ENCODE measurements around the gene TACC2.
A peak's percentile ranks its signal among the peaks of the same experiment; 100 is the strongest.
"Not testable (repeated sequence)": the region's sequence is repeated elsewhere in the genome, so short reads cannot be mapped to it uniquely, and the experiment has no call there.

The TACC2 gene

GRCh38 chr10:122062831-122063674 is 74.1 kb downstream of the TACC2 start:
- peak; percentile 85 for DNase-seq

- DNase-seq, result not testable (repeated sequence)
Observed at GRCh38 chr10:122066337-122066939, 77.5 kb downstream of the TACC2 start.

GRCh38 chr10:122068844-122069243 is 79.9 kb downstream of the TACC2 start:
- DNase-seq, result no peak

- DNase-seq, result no peak
Observed at GRCh38 chr10:122072491-122072890, 83.5 kb downstream of the TACC2 start.

- DNase-seq, result no peak
Observed at GRCh38 chr10:122073508-122073907, 84.5 kb downstream of the TACC2 start.

- no peak for DNase-seq
Observed at GRCh38 chr10:122075171-122075570, 86.2 kb downstream of the TACC2 start.

- not testable (repeated sequence) for DNase-seq
Observed at GRCh38 chr10:122075876-122076275, 86.9 kb downstream of the TACC2 start.

- DNase-seq, result no peak
Observed at GRCh38 chr10:122077311-122077875, 88.4 kb downstream of the TACC2 start.

- DNase-seq, result no peak
Observed at GRCh38 chr10:122078326-122078725, 89.4 kb downstream of the TACC2 start.

- no peak for DNase-seq
Observed at GRCh38 chr10:122078965-122079795, 90.2 kb downstream of the TACC2 start.

GRCh38 chr10:122082616-122083477 is 93.9 kb downstream of the TACC2 start:
- DNase-seq, result no peak

GRCh38 chr10:122083478-122084025 is 94.6 kb downstream of the TACC2 start:
- DNase-seq, result no peak

GRCh38 chr10:122084286-122085041 is 95.5 kb downstream of the TACC2 start:
- DNase-seq, result no peak

GRCh38 chr10:122085423-122085911 is 96.5 kb downstream of the TACC2 start:
- no peak for DNase-seq

- DNase-seq, result no peak
Observed at GRCh38 chr10:122086416-122087240, 97.7 kb downstream of the TACC2 start.

- no peak for DNase-seq
Observed at GRCh38 chr10:122087436-122087835, 98.5 kb downstream of the TACC2 start.

GRCh38 chr10:122089311-122090017 is 100.5 kb downstream of the TACC2 start:
- DNase-seq, result no peak

- no peak for DNase-seq
Observed at GRCh38 chr10:122091722-122092121, 102.8 kb downstream of the TACC2 start.

GRCh38 chr10:122093076-122093475 is 104.1 kb downstream of the TACC2 start:
- DNase-seq, result no peak

All from HCEC 1CT (cell line).